GM12892 (cell line): ENCODE measurements around the gene MED12L.

ENCODE experiments used
- POLR2AphosphoS5 ChIP-seq: IDR thresholded peaks from 2 replicates; pipeline ENCODE4 v1.6.1; 2011; ENCODE audit warnings: low read depth, low read length, control low read depth
- TAF1 ChIP-seq: IDR thresholded peaks from 2 replicates; pipeline ENCODE4 v1.6.1; 2011; ENCODE audit warnings: low read depth, mild to moderate bottlenecking, control low read depth, low read length, borderline replicate concordance

DNA sequence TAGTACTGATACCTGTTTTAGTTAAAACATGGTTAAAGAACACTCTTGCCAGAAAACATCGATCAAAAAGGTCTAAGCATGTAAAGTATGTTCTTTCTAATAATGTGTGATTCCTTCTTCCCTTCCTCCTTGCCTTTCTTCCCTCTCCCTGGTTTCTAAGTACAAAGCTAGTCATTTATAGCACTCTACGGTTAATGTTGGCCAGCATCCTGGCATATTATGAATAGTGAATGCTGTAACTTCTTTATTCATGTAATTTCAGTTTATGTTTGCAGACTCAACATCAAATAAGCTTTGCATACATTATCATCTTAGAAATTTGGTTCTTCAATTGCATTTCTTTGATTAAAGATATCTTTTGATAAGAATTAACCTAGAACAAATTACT is 272.0 kb downstream of the MED12L start:
- TF ChIP-seq POLR2AphosphoS5, result no peak
- TF ChIP-seq TAF1, result no peak
